HepG2 (cell line): Measurements from ENCODE around the gene LCA5. TPM values are rescaled to one million over a fixed set of nuclear protein-coding genes. Genes with fewer than 3 reads are reported as not detected.

Source experiments
- ATAC-seq: fragments of 200-7000 bp; cut with Tn5 transposase; 3 replicates; pipeline ENCODE4 v1.9.1; 2020; ENCODE audit warnings: mild to moderate bottlenecking, moderate library complexity
- BruUV-seq: library from RNA; stranded (reverse); fragments of 400-500 nt; replicated peaks from 2 replicates; lab custom pipeline; 2021; lab: Mats Ljungman, UMichigan
- CTCF ChIA-PET: fragments of 300-600 bp; formaldehyde crosslinking; extraction: SDS; loops from one replicate; lab custom pipeline; 2021; ENCODE audit warnings: low total read pairs, inconsistent platforms, low intra/inter-chr PET ratio; lab: Yijun Ruan, JAX
- POLR2A ChIA-PET: fragments of 350-600 bp; sonication (Branson Sonifier 250); formaldehyde crosslinking; loops from one replicate; lab custom pipeline; 2020; ENCODE audit warnings: antibody characterized with exemption, inconsistent platforms; lab: Yijun Ruan, JAX
- DNase-seq: peaks from one replicate; pipeline ENCODE4 v3.0.0-alpha.2; 2015; ENCODE audit warnings: low spot score
- FAIRE-seq: peaks from 3 replicates; lab custom pipeline; 2011; peaks lifted over from hg19 to GRCh38; lab: Jason Lieb, UNC
- H2AFZ ChIP-seq: one replicate; pipeline ENCODE4 v1.6.1; 2011; ENCODE audit warnings: low read length, inconsistent platforms
- H3K27ac ChIP-seq: fragments of 300-600 bp; 3 replicates; pipeline ENCODE4 v1.8.0; 2011; ENCODE audit warnings: mixed run types, mild to moderate bottlenecking, mixed read lengths, low read length, inconsistent platforms; ENCODE audit not compliant: insufficient read depth; ENCODE audit errors: extremely low read length
- H3K27me3 ChIP-seq, 2 experiments: fragments of 200-600 bp in 1 of 2; 2 replicates in 1 of 2; 3 replicates in 1 of 2; pipeline versions ENCODE4 v1.6.0 to v1.8.0; 2011; ENCODE audit warnings: low read length in 2 of 2, mild to moderate bottlenecking in 2 of 2, moderate library complexity in 2 of 2, inconsistent platforms in 1 of 2; ENCODE audit not compliant: insufficient read depth in 2 of 2, control insufficient read depth in 1 of 2
- H3K36me3 ChIP-seq, 2 experiments: fragments of 200-600 bp in 1 of 2; replicated peaks in 1 of 2; 2 replicates in 1 of 2; 3 replicates in 1 of 2; pipeline versions ENCODE4 v1.5.1 to v1.8.0; 2011; ENCODE audit warnings: low read length in 2 of 2, inconsistent platforms in 1 of 2; ENCODE audit not compliant: insufficient read depth in 2 of 2, control insufficient read depth in 1 of 2
- H3K4me1 ChIP-seq: 2 replicates; pipeline ENCODE4 v1.5.1; 2012; ENCODE audit warnings: low read length, inconsistent platforms; ENCODE audit not compliant: insufficient read depth
- H3K4me2 ChIP-seq: 2 replicates; pipeline ENCODE4 v1.6.0; 2011; ENCODE audit warnings: low read depth, low read length, inconsistent platforms
- H3K4me3 ChIP-seq, 3 experiments: fragments of 200-600 bp in 1 of 3; sonication (generic), shearing (Covaris generic) in 1 of 3; replicated peaks in 1 of 3; 2 replicates each; pipeline ENCODE4 v1.5.1; 2011 to 2016; ENCODE audit warnings: low read length in 3 of 3, inconsistent platforms in 2 of 3, low read depth in 2 of 3, mild to moderate bottlenecking in 2 of 3, control low read depth in 1 of 3, mixed read lengths in 1 of 3; ENCODE audit not compliant: insufficient read depth in 1 of 3
- H3K79me2 ChIP-seq: one replicate; pipeline ENCODE4 v1.6.1; 2011; ENCODE audit warnings: low read length, inconsistent platforms; ENCODE audit not compliant: insufficient read depth
- H3K9ac ChIP-seq: 2 replicates; pipeline ENCODE4 v1.6.0; 2011; ENCODE audit warnings: mild to moderate bottlenecking, low read depth, low read length, inconsistent platforms; ENCODE audit not compliant: insufficient read depth
- H3K9me3 ChIP-seq: 2 replicates; pipeline ENCODE4 v1.5.1; 2012; ENCODE audit warnings: mild to moderate bottlenecking, low read length
- H4K20me1 ChIP-seq: 2 replicates; pipeline ENCODE4 v1.6.0; 2011; ENCODE audit warnings: inconsistent platforms, mild to moderate bottlenecking, low read length, moderate library complexity; ENCODE audit not compliant: insufficient read depth
- ARHGAP35 ChIP-seq: sonication (generic); formaldehyde crosslinking; IDR thresholded peaks from 2 replicates; pipeline ENCODE4 v1.9.0; 2022; ENCODE audit warnings: mild to moderate bottlenecking, inconsistent platforms, moderate library complexity, missing genetic modification reagents, borderline replicate concordance
- ASH2L ChIP-seq: fragments of 300-600, 200-600 bp; sonication (generic); IDR thresholded peaks from 2 replicates; pipeline ENCODE4 v1.7.0; 2017; ENCODE audit warnings: low read depth, mild to moderate bottlenecking, moderate library complexity, mixed read lengths, low read length; ENCODE audit not compliant: insufficient read length
- ERF ChIP-seq: IDR thresholded peaks from 2 replicates; pipeline ENCODE4 v1.6.1; 2018; ENCODE audit warnings: missing biosample characterization, missing genetic modification reagents
- FOXJ3 ChIP-seq: sonication (generic); formaldehyde crosslinking; IDR thresholded peaks from 2 replicates; pipeline ENCODE4 v1.4.0; 2020; ENCODE audit warnings: missing genetic modification reagents, mild to moderate bottlenecking, borderline replicate concordance
- HOXA9 ChIP-seq: sonication (generic); formaldehyde crosslinking; IDR thresholded peaks from 2 replicates; pipeline ENCODE4 v1.8.1; 2022; ENCODE audit warnings: missing genetic modification reagents, mild to moderate bottlenecking, moderate library complexity, borderline replicate concordance
- MIXL1 ChIP-seq: IDR thresholded peaks from 2 replicates; pipeline ENCODE4 v1.6.1; 2016
- NRL ChIP-seq: sonication (generic); formaldehyde crosslinking; IDR thresholded peaks from 2 replicates; pipeline ENCODE4 v1.5.0; 2020; ENCODE audit warnings: missing genetic modification reagents, mild to moderate bottlenecking, moderate library complexity, borderline replicate concordance
- SAFB2 ChIP-seq: sonication (generic); formaldehyde crosslinking; IDR thresholded peaks from 2 replicates; pipeline ENCODE4 v1.5.1; 2020; ENCODE audit warnings: missing genetic modification reagents, low read depth, mild to moderate bottlenecking, borderline replicate concordance
- ZMYM2 ChIP-seq: sonication (generic); formaldehyde crosslinking; IDR thresholded peaks from 2 replicates; pipeline ENCODE4 v1.8.0; 2022; ENCODE audit warnings: mild to moderate bottlenecking, missing genetic modification reagents
- ZNF33B ChIP-seq: sonication (generic); formaldehyde crosslinking; IDR thresholded peaks from 2 replicates; pipeline ENCODE4 v1.5.1; 2020; ENCODE audit warnings: mild to moderate bottlenecking, missing genetic modification reagents
- ZNF451 ChIP-seq: sonication (generic); formaldehyde crosslinking; IDR thresholded peaks from 2 replicates; pipeline ENCODE4 v1.5.0; 2020; ENCODE audit warnings: mild to moderate bottlenecking, missing genetic modification reagents
- ZNF660 ChIP-seq: sonication (generic); formaldehyde crosslinking; IDR thresholded peaks from 2 replicates; pipeline ENCODE4 v1.5.1; 2020; ENCODE audit warnings: mild to moderate bottlenecking, low read depth, missing genetic modification reagents, borderline replicate concordance
- WGBS: methylation state at CpG from one replicate; pipeline ENCODE4 v1.1.6; 2017; ENCODE audit warnings: low lambda C conversion rate; 5-methylcytosine and 5-hydroxymethylcytosine counted together
- in situ Hi-C: cut with HindIII; loops from 2 replicates; pipeline ENCODE4 v1.10.0; 2017; ENCODE audit warnings: low pct_unique_long_range_greater_than_20kb; ENCODE audit not compliant: extremely low pct_ligation_motif_present
- intact Hi-C: fragments of 100-400 bp; cut with micrococcal nuclease; formaldehyde crosslinking; loops from one replicate; pipeline ENCODE4 v1.10.0; 2022; ENCODE audit not compliant: unreplicated experiment
- polyA plus RNA-seq, 8 experiments: library from polyadenylated mRNA; depleted of rRNA in 3 of 8; stranded (reverse) in 7 of 8; unstranded in 1 of 8; fragments of >200 nt; fragmentation: Illumina TruSeq in 4 of 8; extraction: Trizol in 4 of 8; gene quantifications; 2 replicates each; pipeline versions ENCODE4 v1.2.1 to v1.2.3, GENCODE V29; 2011 to 2016; ENCODE audit warnings: low read depth in 4 of 8, missing spikeins in 1 of 8, mixed read lengths in 1 of 8; ENCODE audit not compliant: insufficient read depth in 1 of 8
- total RNA-seq, 5 experiments: library from RNA; depleted of rRNA; stranded (reverse); fragments of >200 nt; fragmentation: Illumina TruSeq; extraction: Trizol; gene quantifications; 2 replicates each; pipeline ENCODE4 v1.2.3, GENCODE V29; 2016; ENCODE audit warnings: low read depth in 1 of 5
- TF ChIP-seq, protein P1 (sequence below): sonication (generic); formaldehyde crosslinking; IDR thresholded peaks from 2 replicates; pipeline ENCODE4 v1.8.0; 2022; ENCODE audit warnings: missing genetic modification reagents, mild to moderate bottlenecking, borderline replicate concordance
- TF ChIP-seq, protein P2 (sequence below): sonication (generic); formaldehyde crosslinking; IDR thresholded peaks from 2 replicates; pipeline ENCODE4 v1.5.0; 2020; ENCODE audit warnings: missing genetic modification reagents
- TF ChIP-seq, protein P3 (sequence below): IDR thresholded peaks from 2 replicates; pipeline ENCODE4 v1.6.1; 2016; ENCODE audit warnings: missing genetic modification reagents, missing compliant biosample characterization
- TF ChIP-seq, protein P4 (sequence below): IDR thresholded peaks from 2 replicates; pipeline ENCODE4 v1.6.1; 2016; ENCODE audit warnings: low read depth

The LCA5 gene
- total and polyA plus RNA-seq, 2 of the 13 experiments (the other 11 are each of a cell fraction or from before 2014, with no cell fraction given) = 0.84 to 4.6 TPM

DNA sequence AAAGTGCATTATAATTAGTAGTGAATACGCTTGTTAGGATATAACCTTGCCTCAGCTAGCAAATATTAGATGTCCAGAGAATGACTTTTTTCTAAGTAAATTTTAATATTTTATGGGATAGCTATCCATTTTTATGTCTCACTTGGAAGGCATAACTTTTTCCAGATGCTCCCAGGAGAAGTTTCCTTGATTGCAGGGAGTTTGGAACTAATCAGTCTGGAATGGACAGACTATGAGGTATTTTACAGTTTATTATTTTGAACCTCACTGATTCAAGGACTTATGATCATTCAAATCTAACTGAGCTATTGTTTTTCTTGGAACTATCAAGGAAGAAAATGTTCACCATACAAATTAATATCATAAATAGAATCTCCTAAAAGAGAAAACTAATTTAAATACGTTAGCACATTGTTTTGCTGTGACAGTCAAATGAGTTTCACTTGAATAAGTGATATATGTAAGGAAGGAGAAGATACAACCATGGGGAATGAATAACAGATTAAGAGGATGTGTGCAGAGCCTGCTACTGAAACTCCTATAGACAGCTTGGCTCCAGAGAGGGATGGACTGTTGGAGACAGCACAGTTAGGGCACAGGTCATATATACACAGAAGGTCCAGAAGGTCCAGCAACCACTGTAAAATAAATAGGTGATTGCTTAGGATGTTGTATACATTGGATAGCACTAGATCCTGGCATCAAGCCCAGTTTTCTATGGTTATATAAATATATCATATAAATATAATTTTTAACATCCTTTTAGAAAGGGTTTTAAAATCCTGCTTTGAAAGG is 20.6 kb upstream of the LCA5 start:
- Histone ChIP-seq H3K9me3 (no peaks in the 10 kb centered on the region), H3K4me2 (no peak overlapping the region), H3K4me3 (no peak overlapping the region), H3K27me3 (no peaks in the 10 kb centered on the region), H3K4me1 (peaks cover 25% of the 10 kb centered on the region), H4K20me1 (no peaks in the 10 kb centered on the region), H3K9ac (no peak overlapping the region), H3K79me2 (no peaks in the 10 kb centered on the region), H3K27ac (peak overlapping the region; percentile 67), H2AFZ (no peak overlapping the region), H3K36me3 (no peaks in the 10 kb centered on the region)
- in situ Hi-C loops = no loop called here
- ChIA-PET CTCF (no interaction called here), POLR2A (no interaction called here)
- BruUV-seq = no TSS peak
- intact Hi-C loops = no loop called here
- FAIRE-seq (peak; percentile 51), DNase-seq (peak; percentile 85), ATAC-seq (peak; percentile 100)
- WGBS = 68% methylated on average over 2 of the region's 2 CpGs
- TF ChIP-seq, protein P1, sequence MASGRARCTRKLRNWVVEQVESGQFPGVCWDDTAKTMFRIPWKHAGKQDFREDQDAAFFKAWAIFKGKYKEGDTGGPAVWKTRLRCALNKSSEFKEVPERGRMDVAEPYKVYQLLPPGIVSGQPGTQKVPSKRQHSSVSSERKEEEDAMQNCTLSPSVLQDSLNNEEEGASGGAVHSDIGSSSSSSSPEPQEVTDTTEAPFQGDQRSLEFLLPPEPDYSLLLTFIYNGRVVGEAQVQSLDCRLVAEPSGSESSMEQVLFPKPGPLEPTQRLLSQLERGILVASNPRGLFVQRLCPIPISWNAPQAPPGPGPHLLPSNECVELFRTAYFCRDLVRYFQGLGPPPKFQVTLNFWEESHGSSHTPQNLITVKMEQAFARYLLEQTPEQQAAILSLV (CRISPR knock-in tag) = no peak
- 0 out of 2 replicates have a peak, but pooled peaks have one; percentile 41 for TF ChIP-seq ZMYM2
- no peak for TF ChIP-seq ERF
- TF ChIP-seq, protein P2, sequence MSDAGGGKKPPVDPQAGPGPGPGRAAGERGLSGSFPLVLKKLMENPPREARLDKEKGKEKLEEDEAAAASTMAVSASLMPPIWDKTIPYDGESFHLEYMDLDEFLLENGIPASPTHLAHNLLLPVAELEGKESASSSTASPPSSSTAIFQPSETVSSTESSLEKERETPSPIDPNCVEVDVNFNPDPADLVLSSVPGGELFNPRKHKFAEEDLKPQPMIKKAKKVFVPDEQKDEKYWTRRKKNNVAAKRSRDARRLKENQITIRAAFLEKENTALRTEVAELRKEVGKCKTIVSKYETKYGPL = no peak
- TF ChIP-seq, protein P3, sequence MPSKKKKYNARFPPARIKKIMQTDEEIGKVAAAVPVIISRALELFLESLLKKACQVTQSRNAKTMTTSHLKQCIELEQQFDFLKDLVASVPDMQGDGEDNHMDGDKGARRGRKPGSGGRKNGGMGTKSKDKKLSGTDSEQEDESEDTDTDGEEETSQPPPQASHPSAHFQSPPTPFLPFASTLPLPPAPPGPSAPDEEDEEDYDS (CRISPR knock-in tag) = no peak
- no peak for TF ChIP-seq ARHGAP35 (CRISPR knock-in tag)
- TF ChIP-seq ASH2L = peak; percentile 23
- peak; percentile 50; the same call in 1 of the 2 replicates for TF ChIP-seq FOXJ3 (CRISPR knock-in tag)
- TF ChIP-seq ZNF33B (CRISPR knock-in tag) = no peak
- TF ChIP-seq MIXL1 (CRISPR knock-in tag) = peak; percentile 31; the same call in 1 of the 2 replicates
- TF ChIP-seq ZNF451 (CRISPR knock-in tag) = no peak
- no peak for TF ChIP-seq NRL
- TF ChIP-seq, protein P4, sequence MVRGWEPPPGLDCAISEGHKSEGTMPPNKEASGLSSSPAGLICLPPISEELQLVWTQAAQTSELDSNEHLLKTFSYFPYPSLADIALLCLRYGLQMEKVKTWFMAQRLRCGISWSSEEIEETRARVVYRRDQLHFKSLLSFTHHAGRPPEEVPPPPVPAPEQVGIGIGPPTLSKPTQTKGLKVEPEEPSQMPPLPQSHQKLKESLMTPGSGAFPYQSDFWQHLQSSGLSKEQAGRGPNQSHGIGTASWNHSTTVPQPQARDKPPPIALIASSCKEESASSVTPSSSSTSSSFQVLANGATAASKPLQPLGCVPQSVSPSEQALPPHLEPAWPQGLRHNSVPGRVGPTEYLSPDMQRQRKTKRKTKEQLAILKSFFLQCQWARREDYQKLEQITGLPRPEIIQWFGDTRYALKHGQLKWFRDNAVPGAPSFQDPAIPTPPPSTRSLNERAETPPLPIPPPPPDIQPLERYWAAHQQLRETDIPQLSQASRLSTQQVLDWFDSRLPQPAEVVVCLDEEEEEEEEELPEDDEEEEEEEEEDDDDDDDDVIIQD (CRISPR knock-in tag) = peak; percentile 83; the same call in 1 of the 2 replicates
- no peak for TF ChIP-seq HOXA9 (CRISPR knock-in tag)
- TF ChIP-seq SAFB2 (CRISPR knock-in tag) = no peak
- TF ChIP-seq ZNF660 (CRISPR knock-in tag) = no peak
